Breast epithelium (tissue), 4 donors: ENCODE results near the gene SEC14L5. TPM values are rescaled to one million over a fixed set of nuclear protein-coding genes. Genes with fewer than 3 reads are reported as not detected.
A peak's percentile ranks its signal among the peaks of the same experiment; 100 is the strongest.
"Not testable (repeated sequence)": the region's sequence is repeated elsewhere in the genome, so short reads cannot be mapped to it uniquely, and the experiment has no call there.

Experiments used
- DNase-seq, 2 donors: peaks; one replicate each; pipeline ENCODE4 v3.0.0-alpha.2; 2019; ENCODE audit warnings: low spot score in 2 of 2
- H3K27ac ChIP-seq, 2 donors: fragments of 200-600 bp; sonication (generic) in 1 of 2; one replicate each; pipeline ENCODE4 v1.5.1; 2016 to 2019; ENCODE audit warnings: mild to moderate bottlenecking in 1 of 2
- H3K27me3 ChIP-seq, 2 donors: fragments of 200-600 bp; sonication (generic) in 1 of 2; one replicate each; pipeline versions ENCODE4 v1.5.1 to v1.6.0; 2017 to 2019; ENCODE audit warnings: control low read depth in 1 of 2, mild to moderate bottlenecking in 1 of 2
- H3K36me3 ChIP-seq: fragments of 200-600 bp; one replicate; pipeline ENCODE4 v1.5.1; 2019
- H3K4me1 ChIP-seq, 2 donors: fragments of 200-600 bp; sonication (generic); one replicate each; pipeline ENCODE4 v1.5.1; 2016 to 2019; ENCODE audit warnings: control low read depth in 1 of 2
- H3K4me3 ChIP-seq, 3 donors: fragments of 200-600 bp; sonication (generic); 1 replicate in 2 of 3; 2 replicates in 1 of 3; pipeline ENCODE4 v1.5.1; 2016 to 2019; ENCODE audit warnings: mild to moderate bottlenecking in 3 of 3, moderate library complexity in 2 of 3
- H3K9me3 ChIP-seq, 2 donors: fragments of 200-600 bp; sonication (generic) in 1 of 2; one replicate each; pipeline ENCODE4 v1.5.1; 2016 to 2019; ENCODE audit warnings: control low read depth in 1 of 2
- CTCF ChIP-seq, 3 donors: fragments of 450-650 bp; IDR thresholded peaks; one replicate each; pipeline ENCODE4 v1.5.1; 2016 to 2017; ENCODE audit warnings: antibody characterized with exemption in 3 of 3, mild to moderate bottlenecking in 3 of 3, moderate library complexity in 3 of 3
- POLR2A ChIP-seq: fragments of 450-650 bp; IDR thresholded peaks from one replicate; pipeline ENCODE4 v1.6.1; 2016; ENCODE audit warnings: antibody characterized with exemption, mild to moderate bottlenecking, moderate library complexity
- POLR2AphosphoS5 ChIP-seq, 3 donors: sonication (generic); formaldehyde crosslinking; IDR thresholded peaks; one replicate each; pipeline ENCODE4 v1.6.1; 2017; ENCODE audit warnings: antibody characterized with exemption in 3 of 3
- intact Hi-C: fragments of 100-400 bp; cut with DNase I; formaldehyde crosslinking; loops from one replicate; pipeline ENCODE4 v1.15.1; 2023; ENCODE audit warnings: low total_unique reads
- total RNA-seq, 3 donors: library from RNA; depleted of rRNA; stranded (reverse); fragments of >200 nt; gene quantifications; one replicate each; pipeline ENCODE4 v1.1.0, GENCODE V29; 2016

SEC14L5 gene
- total RNA-seq, 3 donors from 2014 or later, result 0.33 to 1.3 (median 0.59) TPM

- intact Hi-C loops, result no loop called here
- no peak overlapping the region for H3K27ac ChIP-seq
- no peaks in the 10 kb centered on the region for H3K9me3 ChIP-seq
- no peak for DNase-seq
- TF ChIP-seq POLR2A, result no peak
- no peak for TF ChIP-seq CTCF (IDR thresholded peaks at IDR 0.05)
- TF ChIP-seq POLR2AphosphoS5 (IDR thresholded peaks at IDR 0.05), result no peak
- peak overlapping the region; percentile 42 to 74 (median 63) for H3K4me3 ChIP-seq
- H3K27me3 ChIP-seq, result no peaks in the 10 kb centered on the region
- H3K36me3 ChIP-seq, result no peaks in the 10 kb centered on the region
- H3K4me1 ChIP-seq, result no peaks in the 10 kb centered on the region
These were observed 644 bp downstream of the SEC14L5 start for GRCh38 chr16:4958510-4959438.

GRCh38 chr16:4960579-4960978, 2.4 kb downstream of the SEC14L5 start:
- no peaks in the 10 kb centered on the region for H3K36me3 ChIP-seq
- TF ChIP-seq CTCF (IDR thresholded peaks at IDR 0.05) (no peak), POLR2A (no peak), POLR2AphosphoS5 (IDR thresholded peaks at IDR 0.05) (no peak)
- H3K4me1 ChIP-seq, result no peaks in the 10 kb centered on the region
- H3K9me3 ChIP-seq, result no peaks in the 10 kb centered on the region
- H3K27ac ChIP-seq, result no peak overlapping the region
- no peaks in the 10 kb centered on the region for H3K27me3 ChIP-seq
- intact Hi-C loops, result no loop called here
- no peak for DNase-seq
- H3K4me3 ChIP-seq, result no peak overlapping the region

- Histone ChIP-seq H3K27me3 (no peaks in the 10 kb centered on the region), H3K4me3 (no peak overlapping the region), H3K27ac (no peak overlapping the region), H3K9me3 (no peaks in the 10 kb centered on the region), H3K36me3 (no peaks in the 10 kb centered on the region), H3K4me1 (no peaks in the 10 kb centered on the region)
- DNase-seq, result no peak
- TF ChIP-seq POLR2A (no peak), POLR2AphosphoS5 (IDR thresholded peaks at IDR 0.05) (no peak), CTCF (IDR thresholded peaks at IDR 0.05) (no peak)
- intact Hi-C loops, result no loop called here
These were observed 4.6 kb downstream of the SEC14L5 start for GRCh38 chr16:4962716-4963115.

- DNase-seq, intact Hi-C loops, H3K4me3 ChIP-seq, H3K27me3 ChIP-seq, H3K27ac ChIP-seq, H3K4me1 ChIP-seq, H3K36me3 ChIP-seq, H3K9me3 ChIP-seq: not testable (repeated sequence)
These were observed 5.4 kb downstream of the SEC14L5 start for GRCh38 chr16:4963527-4963926.

GRCh38 chr16:4966736-4967453, 8.8 kb downstream of the SEC14L5 start:
- DNase-seq, result no peak
- Histone ChIP-seq H3K36me3 (no peaks in the 10 kb centered on the region), H3K27ac (no peak overlapping the region), H3K4me3 (no peak overlapping the region), H3K9me3 (no peaks in the 10 kb centered on the region), H3K27me3 (no peaks in the 10 kb centered on the region), H3K4me1 (no peaks in the 10 kb centered on the region)
- no peak for TF ChIP-seq POLR2A
- TF ChIP-seq CTCF (IDR thresholded peaks at IDR 0.05), result no peak
- TF ChIP-seq POLR2AphosphoS5 (IDR thresholded peaks at IDR 0.05), result no peak
- intact Hi-C loops, result no loop called here

- H3K9me3 ChIP-seq, H3K4me1 ChIP-seq, H3K4me3 ChIP-seq, H3K27me3 ChIP-seq, H3K27ac ChIP-seq, intact Hi-C loops, DNase-seq, H3K36me3 ChIP-seq: not testable (repeated sequence)
These were observed 10.1 kb downstream of the SEC14L5 start for GRCh38 chr16:4968278-4968677.
